ENCODE data around the gene HBS1L.

HBS1L gene

DNA sequence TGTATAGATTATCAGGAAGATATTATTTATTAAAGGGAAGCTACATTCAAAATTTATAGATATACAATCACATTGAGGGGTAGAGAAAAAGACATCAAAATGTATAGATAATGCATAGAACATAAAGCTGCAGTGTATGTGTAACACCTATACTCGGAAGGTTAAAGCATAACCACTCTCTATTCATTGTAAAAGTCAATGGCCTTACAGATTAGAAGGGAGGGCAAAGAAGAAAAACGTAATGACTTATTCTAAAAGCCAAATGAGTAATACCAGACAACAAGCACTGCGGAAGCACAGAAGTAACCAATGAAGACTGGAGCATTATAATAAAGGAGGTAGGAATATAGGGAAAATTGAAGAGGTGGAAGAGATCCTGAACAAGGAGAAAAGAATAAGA is 11.3 kb downstream of the HBS1L start:
- peaks cover 34% of the 10 kb centered on the region for H3K36me3 Mint-ChIP-seq (ENCODE audit: low read depth)
- no peak overlapping the region for H3K4me3 Mint-ChIP-seq
- DNase-seq (ENCODE audit: low spot score) = no peak
- no peak overlapping the region for H3K27ac Mint-ChIP-seq
- H3K4me1 Mint-ChIP-seq (ENCODE audit: low read depth) = peaks cover 47% of the 10 kb centered on the region
- no peaks in the 10 kb centered on the region for H3K27me3 Mint-ChIP-seq (ENCODE audit: low read depth)
- H3K9me3 Mint-ChIP-seq = no peaks in the 10 kb centered on the region

DNA sequence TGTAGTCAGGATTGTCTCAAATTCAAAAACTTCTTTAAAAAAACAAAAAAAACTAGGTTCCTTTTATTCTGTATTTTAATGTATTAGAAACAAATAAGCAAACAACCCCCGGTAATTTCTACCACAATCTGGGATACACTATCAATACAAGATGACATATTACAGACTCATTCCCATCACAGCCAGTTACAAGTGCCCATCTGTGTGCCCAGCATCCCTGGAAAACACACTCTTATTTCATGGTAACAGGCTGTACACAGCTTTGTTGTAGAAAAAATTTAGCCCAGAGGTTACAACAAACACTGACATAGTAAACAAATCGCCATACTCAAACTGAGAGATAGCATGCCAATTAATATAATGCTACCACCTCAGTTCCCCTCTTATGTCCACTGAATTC is 16.3 kb downstream of the HBS1L start:
- peaks cover 42% of the 10 kb centered on the region for H3K36me3 Mint-ChIP-seq (ENCODE audit: low read depth)

DNA sequence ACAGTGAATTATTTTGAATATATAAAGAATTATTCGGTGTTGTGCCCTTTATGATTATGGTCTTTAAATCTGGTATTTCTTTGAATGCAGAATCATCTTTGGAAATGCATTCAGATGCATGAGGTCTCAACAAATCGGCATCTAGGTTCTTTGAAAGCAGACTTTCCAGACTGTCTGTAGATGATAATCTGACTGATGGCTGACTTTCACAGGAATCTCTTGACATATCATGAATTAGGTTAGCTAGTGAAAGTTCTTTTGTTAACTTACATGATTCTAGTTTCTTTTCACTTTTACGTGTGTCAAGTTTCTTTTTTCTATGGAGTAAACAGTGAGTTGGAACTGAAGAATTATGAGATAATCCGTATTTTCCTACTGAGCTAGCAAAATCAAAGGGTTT is 17.1 kb downstream of the HBS1L start:
- DNase-seq (ENCODE audit: low spot score) = no peak
- Mint-ChIP-seq H3K9me3 (no peaks in the 10 kb centered on the region), H3K27me3 (ENCODE audit: low read depth) (no peaks in the 10 kb centered on the region), H3K4me3 (no peak overlapping the region), H3K27ac (no peak overlapping the region), H3K4me1 (ENCODE audit: low read depth) (peaks cover 21% of the 10 kb centered on the region), H3K36me3 (ENCODE audit: low read depth) (peaks cover 43% of the 10 kb centered on the region)

More for the DNA sequence above, 16.3 kb downstream of the HBS1L start:
- Mint-ChIP-seq H3K4me3 (no peak overlapping the region), H3K27me3 (ENCODE audit: low read depth) (no peaks in the 10 kb centered on the region), H3K4me1 (ENCODE audit: low read depth) (peaks cover 22% of the 10 kb centered on the region), H3K9me3 (no peaks in the 10 kb centered on the region), H3K27ac (no peak overlapping the region)
- no peak for DNase-seq (ENCODE audit: low spot score)

DNA sequence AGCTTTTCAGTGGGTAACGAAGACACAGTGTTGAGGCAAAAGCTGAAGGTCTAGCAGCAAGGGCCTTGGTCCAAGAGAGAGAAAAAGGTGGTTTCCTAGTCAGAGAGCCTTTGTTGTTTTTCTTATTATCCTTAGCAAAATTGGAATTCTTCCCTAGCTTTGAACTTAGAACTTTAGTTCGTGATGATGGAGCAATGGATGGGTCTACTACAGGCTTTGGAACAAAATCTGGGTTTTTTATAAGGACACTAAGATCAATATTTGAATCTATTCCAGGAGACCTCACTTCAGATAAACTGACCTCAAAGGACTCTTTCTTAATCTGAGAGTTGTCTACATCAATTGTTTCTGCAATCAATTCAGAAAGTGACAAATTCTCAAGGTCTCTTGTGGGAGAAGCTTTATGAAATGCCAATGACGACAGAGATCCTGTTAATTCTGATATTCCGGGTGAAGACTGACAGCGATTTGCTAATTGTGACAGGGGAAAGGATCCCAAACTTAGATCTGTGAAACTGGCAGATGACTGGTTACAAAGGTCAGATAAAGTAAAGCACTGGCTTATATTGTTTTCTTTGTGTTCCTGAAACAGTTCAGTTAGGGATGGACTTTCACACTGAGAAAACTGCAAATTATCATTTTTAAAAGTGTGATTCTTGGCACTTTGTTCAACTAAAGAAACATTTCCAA is 17.7 kb downstream of the HBS1L start:
- Mint-ChIP-seq H3K27me3 (ENCODE audit: low read depth) (no peaks in the 10 kb centered on the region), H3K27ac (no peak overlapping the region), H3K9me3 (no peaks in the 10 kb centered on the region), H3K4me3 (no peak overlapping the region), H3K4me1 (ENCODE audit: low read depth) (peaks cover 20% of the 10 kb centered on the region), H3K36me3 (ENCODE audit: low read depth) (peaks cover 43% of the 10 kb centered on the region)
- no peak for DNase-seq (ENCODE audit: low spot score)

DNA sequence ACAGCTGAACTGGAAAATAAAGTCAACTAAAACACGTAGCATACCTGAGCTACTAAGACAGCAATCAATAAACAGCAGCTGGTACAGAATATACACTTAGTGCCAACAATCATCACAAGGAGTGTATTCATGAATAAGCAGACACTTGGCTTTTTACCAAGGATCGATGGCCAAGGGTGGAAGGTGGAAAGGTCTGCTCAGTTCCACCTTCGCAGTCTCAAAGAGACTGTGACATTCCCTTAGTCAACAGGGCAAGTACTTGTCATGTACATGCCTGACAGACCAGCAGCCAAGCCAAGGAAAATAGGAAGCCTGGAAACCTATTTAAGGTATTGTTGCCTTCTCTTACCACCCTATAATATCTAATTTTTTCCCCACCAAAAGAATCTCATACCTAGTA is 21.4 kb downstream of the HBS1L start:
- no peak overlapping the region for H3K4me3 Mint-ChIP-seq
- no peak overlapping the region for H3K27ac Mint-ChIP-seq
- DNase-seq (ENCODE audit: low spot score) = no peak
- H3K4me1 Mint-ChIP-seq (ENCODE audit: low read depth) = peaks cover 36% of the 10 kb centered on the region
- peaks cover 50% of the 10 kb centered on the region for H3K36me3 Mint-ChIP-seq (ENCODE audit: low read depth)
- no peaks in the 10 kb centered on the region for H3K27me3 Mint-ChIP-seq (ENCODE audit: low read depth)
- no peaks in the 10 kb centered on the region for H3K9me3 Mint-ChIP-seq

DNA sequence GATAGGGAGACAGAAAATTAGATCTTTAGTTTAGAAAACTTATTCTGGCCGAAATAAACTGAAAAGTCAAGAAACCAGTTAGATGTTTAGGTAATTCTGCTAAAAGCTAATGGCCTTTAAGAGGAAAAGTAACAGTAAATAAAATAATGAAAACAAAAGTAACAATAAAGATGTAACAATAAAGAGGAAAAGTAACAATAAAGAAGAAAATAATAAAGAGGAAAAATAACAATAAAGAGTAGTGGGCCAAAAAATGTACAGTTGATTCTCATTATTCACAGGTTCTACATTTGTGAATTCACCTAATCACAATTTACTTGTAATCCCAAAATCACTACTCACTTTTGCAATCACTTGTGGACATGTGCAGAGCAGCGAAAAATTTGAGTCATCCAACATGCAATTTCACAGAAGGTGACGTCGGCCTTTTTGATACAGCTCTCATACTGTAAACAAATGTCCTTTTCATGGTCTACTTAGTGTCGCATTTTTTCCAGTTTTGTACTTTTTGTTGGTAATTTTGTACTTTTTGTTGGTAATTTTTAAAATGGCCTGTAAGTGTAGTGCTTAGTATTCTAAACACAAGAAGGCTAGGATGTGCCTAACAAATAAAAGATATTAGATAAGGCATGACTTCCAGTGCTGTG is 24.0 kb downstream of the HBS1L start:
- H3K36me3 Mint-ChIP-seq (ENCODE audit: low read depth) = peaks cover 50% of the 10 kb centered on the region
- peaks cover 41% of the 10 kb centered on the region for H3K4me1 Mint-ChIP-seq (ENCODE audit: low read depth)

DNA sequence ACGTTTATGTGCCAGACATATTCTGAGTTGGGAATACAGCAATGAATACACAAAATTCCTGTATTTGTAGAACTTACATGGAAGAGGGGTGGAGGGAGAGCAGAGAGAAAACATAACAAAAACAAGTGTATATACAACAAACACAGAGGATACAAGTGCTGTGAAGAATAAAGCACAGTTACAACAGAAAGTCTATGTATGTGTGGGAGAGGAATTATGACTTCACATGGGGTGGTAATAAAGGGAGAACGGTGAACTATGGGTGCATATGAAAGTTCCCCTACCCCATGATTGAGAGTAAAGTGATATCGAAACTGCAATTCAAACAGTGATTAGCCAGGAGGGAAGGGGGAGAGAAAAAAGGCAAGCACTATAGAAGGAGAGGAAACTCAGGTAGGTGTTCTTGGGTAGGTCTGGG is 24.6 kb downstream of the HBS1L start:
- Mint-ChIP-seq H3K4me1 (ENCODE audit: low read depth) (peaks cover 46% of the 10 kb centered on the region), H3K27ac (peak overlapping the region; percentile 80), H3K4me3 (peak overlapping the region; percentile 61), H3K9me3 (no peaks in the 10 kb centered on the region), H3K36me3 (ENCODE audit: low read depth) (peaks cover 55% of the 10 kb centered on the region), H3K27me3 (ENCODE audit: low read depth) (no peaks in the 10 kb centered on the region)
- peak; percentile 29 for DNase-seq (ENCODE audit: low spot score)

More for the DNA sequence above, 24.0 kb downstream of the HBS1L start:
- Mint-ChIP-seq H3K4me3 (peak overlapping the region; percentile 61), H3K27me3 (ENCODE audit: low read depth) (no peaks in the 10 kb centered on the region), H3K9me3 (no peaks in the 10 kb centered on the region), H3K27ac (peak overlapping the region; percentile 80)
- peak; percentile 44 for DNase-seq (ENCODE audit: low spot score)

DNA sequence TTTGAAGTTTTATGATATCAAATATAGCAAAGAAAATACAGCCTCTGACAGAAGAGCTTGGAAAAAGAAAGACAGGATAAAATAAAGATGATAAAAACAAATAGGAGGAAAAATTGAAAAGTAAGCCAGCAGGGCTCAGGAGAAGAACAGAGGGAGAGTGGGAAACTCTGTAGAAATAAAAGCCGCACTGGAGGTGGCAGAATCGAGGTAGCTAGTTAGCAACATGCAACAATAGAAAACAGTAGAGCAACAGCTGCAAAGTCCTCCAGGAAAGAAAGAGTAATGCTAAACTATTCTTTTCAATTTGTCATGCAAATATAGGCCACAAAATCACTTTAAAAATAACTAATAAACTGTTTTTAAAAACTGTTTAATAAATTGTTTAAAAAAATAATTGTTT is 28.8 kb downstream of the HBS1L start:
- H3K4me3 Mint-ChIP-seq = no peak overlapping the region
- H3K27me3 Mint-ChIP-seq (ENCODE audit: low read depth) = no peaks in the 10 kb centered on the region
- peak overlapping the region; percentile 10 for H3K27ac Mint-ChIP-seq
- H3K4me1 Mint-ChIP-seq (ENCODE audit: low read depth) = peaks cover 55% of the 10 kb centered on the region
- H3K9me3 Mint-ChIP-seq = no peaks in the 10 kb centered on the region
- H3K36me3 Mint-ChIP-seq (ENCODE audit: low read depth) = peaks cover 37% of the 10 kb centered on the region
- DNase-seq (ENCODE audit: low spot score) = no peak

DNA sequence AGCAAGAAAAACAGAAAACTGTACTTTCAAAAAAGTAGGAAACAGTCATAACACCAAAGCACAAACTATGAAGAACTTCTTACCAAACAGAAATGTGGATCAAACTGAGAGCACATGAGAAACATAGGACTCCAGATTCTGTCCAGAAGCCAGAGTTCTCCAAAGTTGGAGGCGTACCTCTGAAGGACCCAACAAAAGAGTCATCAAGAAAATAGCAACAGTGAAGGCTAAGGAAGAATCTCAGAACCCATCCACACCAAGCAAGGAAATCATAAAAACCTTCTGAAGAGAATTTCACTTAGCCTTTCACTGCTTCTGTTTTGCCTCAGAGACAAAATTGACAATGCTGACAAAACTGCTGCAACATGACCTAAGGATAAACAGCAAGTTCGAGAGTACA is 29.4 kb downstream of the HBS1L start:
- Mint-ChIP-seq H3K36me3 (ENCODE audit: low read depth) (peaks cover 35% of the 10 kb centered on the region), H3K9me3 (no peaks in the 10 kb centered on the region), H3K27me3 (ENCODE audit: low read depth) (no peaks in the 10 kb centered on the region), H3K27ac (peak overlapping the region; percentile 9), H3K4me1 (ENCODE audit: low read depth) (peaks cover 53% of the 10 kb centered on the region), H3K4me3 (no peak overlapping the region)
- no peak for DNase-seq (ENCODE audit: low spot score)

DNA sequence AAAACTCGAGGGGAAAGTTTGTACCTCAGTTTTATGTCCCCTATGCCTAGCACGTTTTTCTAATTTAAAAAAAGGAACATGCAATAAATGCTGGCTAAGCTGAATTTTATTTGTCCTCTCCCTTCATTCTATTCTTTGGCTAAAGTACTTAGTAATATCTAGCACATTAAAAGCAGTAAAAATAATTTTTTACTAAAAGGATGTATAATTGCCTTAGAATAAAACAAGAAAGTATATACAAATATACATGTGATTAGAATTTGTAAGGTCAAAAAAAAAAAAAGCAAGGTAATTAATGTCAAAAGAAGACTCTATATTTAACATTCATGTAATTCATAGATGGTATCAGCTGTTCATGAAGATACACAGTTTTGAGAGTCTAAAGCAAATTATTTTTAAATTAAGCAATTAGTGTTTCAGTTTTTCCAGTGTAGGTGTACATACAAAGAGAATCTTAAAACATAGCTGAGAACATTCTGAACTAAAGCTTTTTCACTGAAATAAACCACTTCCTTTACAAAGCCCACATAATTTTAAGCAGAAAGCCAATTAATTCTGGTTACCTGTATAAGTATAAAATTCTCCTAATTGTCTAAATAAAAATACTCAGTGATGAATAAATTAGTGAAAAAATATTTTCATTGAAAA is 32.4 kb downstream of the HBS1L start:
- H3K4me3 Mint-ChIP-seq = peak overlapping the region; percentile 33
- peak overlapping the region; percentile 68 for H3K27ac Mint-ChIP-seq
- H3K9me3 Mint-ChIP-seq = no peaks in the 10 kb centered on the region
- H3K4me1 Mint-ChIP-seq (ENCODE audit: low read depth) = peaks cover 54% of the 10 kb centered on the region
- peaks cover 26% of the 10 kb centered on the region for H3K36me3 Mint-ChIP-seq (ENCODE audit: low read depth)
- H3K27me3 Mint-ChIP-seq (ENCODE audit: low read depth) = no peaks in the 10 kb centered on the region
- no peak for DNase-seq (ENCODE audit: low spot score)

DNA sequence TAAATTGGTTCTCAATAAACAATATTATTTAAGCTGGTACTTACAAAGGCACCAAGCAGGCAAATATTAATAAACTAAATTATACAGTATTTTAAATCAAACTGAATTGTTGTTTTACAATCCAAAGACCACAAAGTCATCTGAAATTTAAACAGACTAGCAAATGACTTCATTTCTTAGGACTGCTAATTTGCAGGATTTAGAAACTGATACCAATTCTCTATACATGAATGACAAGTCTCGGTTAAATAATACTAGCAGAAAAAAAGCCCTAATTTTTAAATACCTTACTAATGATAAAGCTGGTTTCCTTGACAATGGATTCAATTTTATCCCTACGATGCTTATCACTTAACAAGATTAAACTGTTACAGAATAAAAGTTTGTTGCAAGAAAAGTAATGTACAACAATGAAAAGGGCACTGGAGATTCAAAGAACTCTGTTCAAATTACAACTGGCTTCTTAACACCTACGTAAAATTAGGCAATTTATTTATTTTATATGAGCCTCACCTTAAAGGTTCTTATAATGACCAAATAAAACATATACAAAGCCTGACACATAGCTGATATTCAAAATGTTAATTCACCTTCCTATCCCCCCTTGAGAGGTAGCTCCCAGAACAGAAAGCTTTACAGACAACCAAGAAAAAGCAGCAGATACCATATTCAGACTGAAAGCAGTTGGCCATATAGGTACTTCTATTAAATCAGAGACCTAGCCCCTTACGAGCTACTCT is 33.1 kb downstream of the HBS1L start:
- Mint-ChIP-seq H3K36me3 (ENCODE audit: low read depth) (peaks cover 24% of the 10 kb centered on the region), H3K9me3 (no peaks in the 10 kb centered on the region), H3K4me3 (peak overlapping the region; percentile 33), H3K27me3 (ENCODE audit: low read depth) (no peaks in the 10 kb centered on the region), H3K27ac (peak overlapping the region; percentile 68), H3K4me1 (ENCODE audit: low read depth) (peaks cover 55% of the 10 kb centered on the region)
- no peak for DNase-seq (ENCODE audit: low spot score)

DNA sequence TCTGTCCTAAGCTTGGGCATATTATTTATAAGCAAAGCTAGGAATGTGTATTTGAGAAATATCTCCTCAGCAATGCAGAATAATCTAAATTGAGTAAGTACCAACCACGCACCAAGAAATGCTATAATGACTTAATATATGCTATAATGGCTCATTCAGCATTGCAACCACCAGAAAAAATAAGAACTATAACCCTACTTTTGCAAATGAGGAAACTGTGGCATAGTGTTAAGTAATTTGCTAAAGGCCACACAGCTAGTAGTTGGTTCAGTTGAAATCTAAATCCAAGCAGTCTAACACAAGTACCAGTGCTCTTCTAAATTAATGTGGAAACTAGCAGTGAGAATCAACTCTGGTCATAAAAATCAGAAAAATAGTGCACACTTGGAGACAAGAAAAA is 35.7 kb downstream of the HBS1L start:
- Mint-ChIP-seq H3K27me3 (ENCODE audit: low read depth) (no peaks in the 10 kb centered on the region), H3K27ac (no peak overlapping the region), H3K4me3 (no peak overlapping the region), H3K4me1 (ENCODE audit: low read depth) (peaks cover 61% of the 10 kb centered on the region), H3K9me3 (no peaks in the 10 kb centered on the region), H3K36me3 (ENCODE audit: low read depth) (peaks cover 19% of the 10 kb centered on the region)
- DNase-seq (ENCODE audit: low spot score) = no peak

DNA sequence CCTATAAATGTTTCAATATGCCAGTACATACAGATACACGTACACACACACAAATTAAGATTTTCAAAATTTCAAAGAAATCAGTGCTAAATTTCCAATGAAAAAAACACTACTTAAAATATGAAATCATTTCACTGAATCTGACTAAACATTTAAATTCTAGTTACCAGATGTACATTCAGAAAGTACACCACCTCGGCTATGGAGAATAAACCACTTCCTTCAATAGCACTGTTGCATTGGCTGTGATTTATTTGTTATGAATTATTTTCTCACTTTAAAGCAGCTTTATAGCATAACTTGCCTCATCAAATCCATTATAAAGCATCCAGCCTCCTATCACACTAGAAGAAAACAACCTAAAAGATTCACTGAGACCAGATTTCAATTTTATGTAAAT is 36.6 kb downstream of the HBS1L start:
- Mint-ChIP-seq H3K36me3 (ENCODE audit: low read depth) (peaks cover 23% of the 10 kb centered on the region), H3K9me3 (no peaks in the 10 kb centered on the region), H3K4me1 (ENCODE audit: low read depth) (peaks cover 68% of the 10 kb centered on the region), H3K4me3 (no peak overlapping the region), H3K27me3 (ENCODE audit: low read depth) (no peaks in the 10 kb centered on the region), H3K27ac (no peak overlapping the region)
- DNase-seq (ENCODE audit: low spot score) = no peak

DNA sequence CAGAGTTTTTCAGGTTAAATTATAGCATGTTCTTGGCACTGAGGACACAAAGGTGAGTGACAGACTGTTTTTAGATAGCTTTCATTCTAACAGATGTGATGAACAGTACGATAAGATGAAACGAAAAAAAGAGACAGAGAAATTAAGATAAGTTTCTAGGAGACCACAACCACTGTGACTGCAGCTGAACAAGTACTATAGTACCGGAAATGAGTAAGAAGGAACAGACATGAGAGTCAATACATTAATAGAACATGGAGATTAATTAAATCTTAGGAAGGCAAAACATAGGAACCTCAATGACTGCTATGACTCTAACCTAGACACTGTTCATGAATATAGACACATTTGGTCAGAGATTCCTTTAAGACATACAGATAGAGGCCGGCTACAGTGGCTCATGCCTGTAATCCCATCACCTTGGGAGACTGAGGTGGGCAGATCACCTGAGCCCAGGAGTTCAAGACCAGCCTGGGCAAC is 40.2 kb downstream of the HBS1L start:
- no peaks in the 10 kb centered on the region for H3K27me3 Mint-ChIP-seq (ENCODE audit: low read depth)
- H3K4me3 Mint-ChIP-seq = peak overlapping the region; percentile 67
- peaks cover 36% of the 10 kb centered on the region for H3K36me3 Mint-ChIP-seq (ENCODE audit: low read depth)
- DNase-seq (ENCODE audit: low spot score) = peak; percentile 23
- peaks cover 58% of the 10 kb centered on the region for H3K4me1 Mint-ChIP-seq (ENCODE audit: low read depth)
- H3K9me3 Mint-ChIP-seq = no peaks in the 10 kb centered on the region
- peak overlapping the region; percentile 90 for H3K27ac Mint-ChIP-seq
